BE2C (cell line): ENCODE measurements around the gene LDLRAD3.
A peak's percentile ranks its signal among the peaks of the same experiment; 100 is the strongest.

Experiments used
- DNase-seq: peaks from one replicate; pipeline ENCODE4 v3.0.0-alpha.2; 2020
- H3K27me3 ChIP-seq: fragments of 250-450 bp; sonication (Bioruptor Pico); 2 replicates; pipeline ENCODE4 v1.5.1; 2020; ENCODE audit warnings: mild to moderate bottlenecking
- H3K36me3 ChIP-seq: fragments of 250-450 bp; sonication (Bioruptor Pico); 2 replicates; pipeline ENCODE4 v1.5.1; 2020; ENCODE audit warnings: mild to moderate bottlenecking
- H3K4me1 ChIP-seq: fragments of 250-450 bp; sonication (Bioruptor Pico); 2 replicates; pipeline ENCODE4 v1.5.1; 2020
- H3K4me3 ChIP-seq: 2 replicates; pipeline ENCODE4 v1.5.1; 2011; ENCODE audit warnings: low read depth, low read length
- H3K9me3 ChIP-seq: fragments of 250-450 bp; sonication (Bioruptor Pico); 2 replicates; pipeline ENCODE4 v1.5.1; 2020
- TF ChIP-seq, protein P1 (sequence below): IDR thresholded peaks from 2 replicates; pipeline ENCODE4 v1.5.1; 2012; ENCODE audit warnings: mild to moderate bottlenecking, low read depth, low read length

Gene LDLRAD3

DNA sequence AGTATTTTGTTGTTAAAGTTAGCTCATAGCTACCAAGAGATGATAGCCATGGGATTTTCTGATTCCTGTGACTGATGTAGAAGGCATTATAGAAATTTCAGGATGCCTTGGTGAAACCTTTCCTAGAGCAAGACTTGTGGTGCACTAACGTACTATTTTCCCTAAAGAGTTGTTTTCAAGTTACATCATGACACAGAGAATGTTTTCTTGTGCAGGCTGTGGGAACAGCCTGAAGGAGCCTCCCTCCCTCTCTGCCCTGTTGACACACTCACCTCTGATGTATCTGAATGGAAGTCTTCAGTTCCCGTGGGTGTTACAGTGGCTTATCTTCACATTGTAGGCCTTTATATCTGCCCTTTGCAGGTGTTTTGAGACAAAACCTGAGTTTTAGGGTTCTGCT, 121.6 kb downstream of the LDLRAD3 start:
- H3K27me3 ChIP-seq = no peaks in the 10 kb centered on the region
- H3K36me3 ChIP-seq = no peaks in the 10 kb centered on the region
- no peak overlapping the region for H3K4me3 ChIP-seq
- DNase-seq = no peak
- TF ChIP-seq, protein P1, sequence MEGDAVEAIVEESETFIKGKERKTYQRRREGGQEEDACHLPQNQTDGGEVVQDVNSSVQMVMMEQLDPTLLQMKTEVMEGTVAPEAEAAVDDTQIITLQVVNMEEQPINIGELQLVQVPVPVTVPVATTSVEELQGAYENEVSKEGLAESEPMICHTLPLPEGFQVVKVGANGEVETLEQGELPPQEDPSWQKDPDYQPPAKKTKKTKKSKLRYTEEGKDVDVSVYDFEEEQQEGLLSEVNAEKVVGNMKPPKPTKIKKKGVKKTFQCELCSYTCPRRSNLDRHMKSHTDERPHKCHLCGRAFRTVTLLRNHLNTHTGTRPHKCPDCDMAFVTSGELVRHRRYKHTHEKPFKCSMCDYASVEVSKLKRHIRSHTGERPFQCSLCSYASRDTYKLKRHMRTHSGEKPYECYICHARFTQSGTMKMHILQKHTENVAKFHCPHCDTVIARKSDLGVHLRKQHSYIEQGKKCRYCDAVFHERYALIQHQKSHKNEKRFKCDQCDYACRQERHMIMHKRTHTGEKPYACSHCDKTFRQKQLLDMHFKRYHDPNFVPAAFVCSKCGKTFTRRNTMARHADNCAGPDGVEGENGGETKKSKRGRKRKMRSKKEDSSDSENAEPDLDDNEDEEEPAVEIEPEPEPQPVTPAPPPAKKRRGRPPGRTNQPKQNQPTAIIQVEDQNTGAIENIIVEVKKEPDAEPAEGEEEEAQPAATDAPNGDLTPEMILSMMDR = no peak
- H3K9me3 ChIP-seq = no peaks in the 10 kb centered on the region
- no peaks in the 10 kb centered on the region for H3K4me1 ChIP-seq

GRCh38 chr11:36066891-36067290, 123.0 kb downstream of the LDLRAD3 start:
- no peaks in the 10 kb centered on the region for H3K4me1 ChIP-seq

GRCh38 chr11:36069576-36070212, 125.8 kb downstream of the LDLRAD3 start:
- Histone ChIP-seq H3K4me3 (no peak overlapping the region), H3K4me1 (no peaks in the 10 kb centered on the region), H3K27me3 (no peaks in the 10 kb centered on the region), H3K36me3 (no peaks in the 10 kb centered on the region), H3K9me3 (no peaks in the 10 kb centered on the region)
- DNase-seq = no peak
- TF ChIP-seq, protein P1 = peak; percentile 19; the same call in 1 of the 2 replicates

More at GRCh38 chr11:36066891-36067290, 123.0 kb downstream of the LDLRAD3 start:
- Histone ChIP-seq H3K9me3 (no peaks in the 10 kb centered on the region), H3K4me3 (no peak overlapping the region), H3K27me3 (no peaks in the 10 kb centered on the region), H3K36me3 (no peaks in the 10 kb centered on the region)
- TF ChIP-seq, protein P1 = no peak
- no peak for DNase-seq

DNA sequence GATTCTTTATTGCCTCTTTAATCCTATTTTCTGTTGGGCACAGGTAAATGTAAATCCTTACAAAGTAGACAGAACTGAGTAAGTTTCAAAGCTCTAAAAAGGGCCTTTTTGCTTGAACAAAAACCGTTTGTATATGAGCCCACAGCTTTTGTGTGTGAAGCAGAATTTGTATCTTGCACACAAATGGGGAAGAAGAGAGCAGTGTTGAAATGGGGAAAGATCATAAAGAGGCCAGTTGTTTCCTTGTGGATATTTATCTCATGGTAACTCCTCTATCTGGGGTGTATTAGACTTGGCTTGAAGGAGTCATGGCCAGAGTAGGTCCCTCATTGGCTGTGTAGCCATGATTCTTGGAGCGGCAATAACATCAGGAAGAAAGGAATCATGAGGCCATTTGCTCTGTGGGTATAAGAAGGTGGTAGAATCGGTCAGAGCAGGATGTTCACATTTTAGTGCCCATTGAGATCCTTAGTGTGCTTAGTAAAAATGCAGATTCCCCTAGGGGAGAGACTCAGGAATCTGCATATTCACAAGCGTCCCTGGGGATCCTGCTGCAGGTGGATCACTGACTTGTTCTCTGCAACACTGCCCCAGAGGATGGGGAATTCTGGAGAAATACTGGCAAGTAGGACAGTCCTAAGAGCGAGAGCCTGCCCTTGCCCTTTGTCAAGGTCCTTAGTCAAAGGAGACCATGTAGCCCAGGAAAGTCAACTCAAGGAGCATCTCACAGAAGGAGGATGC, 126.5 kb downstream of the LDLRAD3 start:
- no peaks in the 10 kb centered on the region for H3K27me3 ChIP-seq
- H3K4me1 ChIP-seq = no peaks in the 10 kb centered on the region
- DNase-seq = no peak
- TF ChIP-seq, protein P1 = no peak
- no peaks in the 10 kb centered on the region for H3K9me3 ChIP-seq
- H3K4me3 ChIP-seq = no peak overlapping the region
- no peaks in the 10 kb centered on the region for H3K36me3 ChIP-seq

DNA sequence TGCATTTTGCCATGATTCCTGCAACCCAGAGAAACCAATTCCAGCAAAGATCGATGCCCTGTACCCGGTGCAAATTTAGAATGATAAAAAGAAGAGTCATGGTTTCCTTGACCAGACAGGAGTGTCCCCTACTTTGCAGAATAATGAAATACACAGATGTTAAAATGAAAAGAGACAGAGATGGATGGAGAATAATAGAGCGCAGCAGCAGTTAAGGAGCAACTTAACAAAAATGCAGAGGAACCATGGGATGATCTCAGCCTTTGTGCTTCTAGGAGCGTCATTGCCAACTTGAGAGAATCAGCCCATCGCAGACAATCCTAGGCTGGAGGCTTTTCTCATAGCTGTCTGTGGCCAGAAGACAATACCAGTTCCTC, 127.1 kb downstream of the LDLRAD3 start:
- Histone ChIP-seq H3K4me1 (no peaks in the 10 kb centered on the region), H3K9me3 (no peaks in the 10 kb centered on the region), H3K36me3 (no peaks in the 10 kb centered on the region), H3K4me3 (no peak overlapping the region), H3K27me3 (no peaks in the 10 kb centered on the region)
- DNase-seq = no peak
- TF ChIP-seq, protein P1 = no peak

DNA sequence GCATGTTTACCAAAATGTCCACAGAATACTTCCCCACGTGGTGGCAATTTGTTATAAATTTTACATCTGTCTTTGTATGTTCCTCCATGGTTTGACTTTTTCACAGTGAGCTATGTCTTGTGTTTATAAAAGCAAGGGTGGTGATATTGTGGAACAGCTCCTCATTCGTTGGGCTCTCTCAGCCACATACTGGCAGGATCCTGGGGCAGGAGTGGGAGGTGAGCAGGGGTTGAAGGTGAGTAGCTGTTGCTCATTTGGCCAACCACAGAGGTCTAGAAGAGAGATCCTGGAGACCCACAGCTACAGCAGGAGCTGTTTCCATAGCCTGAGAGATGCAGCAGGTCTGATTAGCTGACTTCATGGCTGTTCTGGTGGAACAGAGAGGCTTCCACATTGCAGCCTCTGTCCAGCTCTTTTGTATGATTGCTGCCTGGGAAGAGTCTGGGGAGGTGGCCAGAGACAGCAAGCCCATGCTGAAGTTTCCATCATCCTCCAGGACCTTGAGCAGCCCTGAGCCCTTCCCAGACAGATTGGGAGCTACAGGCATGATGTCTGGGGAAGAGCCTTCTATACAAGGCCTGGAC, 128.1 kb downstream of the LDLRAD3 start:
- TF ChIP-seq, protein P1 = no peak
- no peaks in the 10 kb centered on the region for H3K36me3 ChIP-seq
- DNase-seq = no peak
- H3K4me3 ChIP-seq = no peak overlapping the region
- H3K4me1 ChIP-seq = no peaks in the 10 kb centered on the region
- H3K9me3 ChIP-seq = no peaks in the 10 kb centered on the region
- H3K27me3 ChIP-seq = no peaks in the 10 kb centered on the region
